ENCODE measurements around the gene LZTR1.

GRCh38 chr22:21022955-21023614 is 41.0 kb downstream of the LZTR1 start:
- TF ChIP-seq POLR2A (IDR thresholded peaks at IDR 0.05; ENCODE audit: extremely low read depth, insufficient read length) (no peak), CTCF (IDR thresholded peaks at IDR 0.05; ENCODE audit: low read depth, low read length) (peak; percentile 9)

Measured in NB4 (cell line).